GM23338 (cell line): Measurements from ENCODE around the gene PRKG2. TPM values are rescaled to one million over a fixed set of nuclear protein-coding genes. Genes with fewer than 3 reads are reported as not detected.

Experiments used
- ATAC-seq: fragments of 200-7000 bp; cut with Tn5 transposase; 3 replicates; pipeline ENCODE4 v1.9.1; 2020
- DNase-seq: peaks from one replicate; pipeline ENCODE4 v3.0.0-alpha.2; 2015; ENCODE audit warnings: low spot score
- H2AFZ ChIP-seq: fragments of 200-600 bp; sonication (generic); 2 replicates; pipeline ENCODE4 v1.8.0; 2016; ENCODE audit warnings: antibody characterized with exemption, mild to moderate bottlenecking, moderate library complexity
- H3F3A ChIP-seq: fragments of 200-600 bp; sonication (generic); replicated peaks from 2 replicates; pipeline ENCODE4 v1.8.0; 2017; ENCODE audit warnings: antibody characterized with exemption, mixed run types, low read depth
- H3K27ac ChIP-seq: fragments of 200-600 bp; sonication (generic); 2 replicates; pipeline ENCODE4 v1.6.1; 2016; ENCODE audit warnings: low read depth
- H3K27me3 ChIP-seq: fragments of 200-600 bp; sonication (generic); 2 replicates; pipeline ENCODE4 v1.8.0; 2016; ENCODE audit warnings: mild to moderate bottlenecking, mixed run types, moderate library complexity; ENCODE audit not compliant: insufficient read depth
- H3K36me3 ChIP-seq: fragments of 200-600 bp; sonication (generic); 2 replicates; pipeline ENCODE4 v1.8.0; 2016; ENCODE audit warnings: mild to moderate bottlenecking; ENCODE audit not compliant: insufficient read depth
- H3K4me1 ChIP-seq: fragments of 200-600 bp; sonication (generic); 2 replicates; pipeline ENCODE4 v1.8.0; 2016; ENCODE audit warnings: mild to moderate bottlenecking, moderate library complexity; ENCODE audit not compliant: insufficient read depth
- H3K4me2 ChIP-seq: fragments of 200-600 bp; sonication (generic); 2 replicates; pipeline ENCODE4 v1.7.1; 2017; ENCODE audit warnings: mixed run types
- H3K4me3 ChIP-seq: fragments of 200-600 bp; sonication (generic); 2 replicates; pipeline ENCODE4 v1.6.1; 2016; ENCODE audit warnings: mixed run types
- H3K79me2 ChIP-seq: fragments of 200-600 bp; sonication (generic); replicated peaks from 2 replicates; pipeline ENCODE4 v1.8.0; 2017; ENCODE audit warnings: mild to moderate bottlenecking; ENCODE audit not compliant: insufficient read depth
- H3K9me2 ChIP-seq: fragments of 200-600 bp; sonication (generic); 2 replicates; pipeline ENCODE4 v1.8.0; 2017; ENCODE audit not compliant: insufficient read depth
- H4K20me1 ChIP-seq: fragments of 200-600 bp; sonication (generic); replicated peaks from 2 replicates; pipeline ENCODE4 v1.8.0; 2017; ENCODE audit warnings: mild to moderate bottlenecking; ENCODE audit not compliant: insufficient read depth
- H3K27ac Mint-ChIP-seq: 2 replicates; pipeline ENCODE4 v1.8.0; 2020; ENCODE audit warnings: inconsistent platforms, mild to moderate bottlenecking, moderate library complexity, mixed read lengths
- H3K27me3 Mint-ChIP-seq: 3 replicates; pipeline ENCODE4 v1.8.0; 2022; ENCODE audit warnings: low read depth, mild to moderate bottlenecking, moderate library complexity, mixed read lengths, inconsistent platforms; ENCODE audit not compliant: insufficient read depth, poor library complexity
- H3K36me3 Mint-ChIP-seq: 3 replicates; pipeline ENCODE4 v1.8.0; 2021; ENCODE audit warnings: low read depth, mild to moderate bottlenecking, inconsistent platforms, moderate library complexity, mixed read lengths
- H3K4me1 Mint-ChIP-seq: 3 replicates; pipeline ENCODE4 v1.8.0; 2020; ENCODE audit warnings: mild to moderate bottlenecking, inconsistent platforms, mixed read lengths
- H3K4me3 Mint-ChIP-seq: 3 replicates; pipeline ENCODE4 v1.8.0; 2021; ENCODE audit warnings: moderate library complexity, mild to moderate bottlenecking, inconsistent platforms, mixed read lengths
- H3K9me3 Mint-ChIP-seq: 3 replicates; pipeline ENCODE4 v1.8.0; 2020; ENCODE audit warnings: moderate library complexity, mild to moderate bottlenecking, inconsistent platforms, mixed read lengths
- CREB1 ChIP-seq: fragments of 250-450 bp; sonication (Bioruptor Pico); IDR thresholded peaks from 2 replicates; pipeline ENCODE4 v1.5.0; 2020; ENCODE audit warnings: low read depth, mild to moderate bottlenecking, moderate library complexity
- EZH2 ChIP-seq: fragments of 200-600 bp; sonication (generic); IDR thresholded peaks from one replicate; pipeline ENCODE4 v1.8.0; 2017; ENCODE audit warnings: antibody characterized with exemption, mild to moderate bottlenecking, low read depth; ENCODE audit not compliant: unreplicated experiment
- EZH2phosphoT487 ChIP-seq: fragments of 200-600 bp; sonication (generic); IDR thresholded peaks from one replicate; pipeline ENCODE4 v1.8.1; 2018; ENCODE audit warnings: antibody characterized with exemption; ENCODE audit not compliant: unreplicated experiment
- JUNB ChIP-seq: IDR thresholded peaks from one replicate; pipeline ENCODE4 v1.6.1; 2016; ENCODE audit warnings: antibody characterized with exemption; ENCODE audit not compliant: unreplicated experiment
- NANOG ChIP-seq: IDR thresholded peaks from 2 replicates; pipeline ENCODE4 v1.6.1; 2016; ENCODE audit warnings: antibody characterized with exemption, borderline replicate concordance
- POLR2AphosphoS5 ChIP-seq: IDR thresholded peaks from 2 replicates; pipeline ENCODE4 v1.6.1; 2016; ENCODE audit warnings: antibody characterized with exemption, low read depth
- STAT1 ChIP-seq: IDR thresholded peaks from one replicate; pipeline ENCODE4 v1.6.1; 2016; ENCODE audit warnings: antibody characterized with exemption; ENCODE audit not compliant: unreplicated experiment
- ZNF114 ChIP-seq: fragments of 250-450 bp; sonication (Bioruptor Pico); IDR thresholded peaks from 2 replicates; pipeline ENCODE4 v1.5.0; 2020; ENCODE audit warnings: mild to moderate bottlenecking, moderate library complexity
- ZNF331 ChIP-seq: fragments of 250-450 bp; sonication (Bioruptor Pico); IDR thresholded peaks from 2 replicates; pipeline ENCODE4 v1.5.0; 2020; ENCODE audit warnings: low read depth, mild to moderate bottlenecking, moderate library complexity
- polyA plus RNA-seq: library from polyadenylated mRNA; unstranded; fragments of >200 nt; fragmentation: Nextera tagmentation; extraction: Ambion mirVana; gene quantifications from 2 replicates; pipeline ENCODE4 v1.2.1, GENCODE V29; 2016
- total RNA-seq: library from RNA; depleted of rRNA; stranded (reverse); fragments of >200 nt; shearing (Covaris generic); gene quantifications from 2 replicates; pipeline ENCODE4 v1.2.3, GENCODE V29; 2014
- TF ChIP-seq, protein P1 (sequence below): IDR thresholded peaks from 2 replicates; pipeline ENCODE4 v1.6.1; 2016; ENCODE audit warnings: antibody characterized with exemption
- TF ChIP-seq, protein P2 (sequence below), 2 experiments: fragments of 200-600 bp in 1 of 2; sonication (generic) in 1 of 2; conservative IDR thresholded peaks; 2 replicates each; pipeline versions ENCODE4 v1.5.1 to v1.6.1; 2016 to 2017; ENCODE audit warnings: antibody characterized with exemption in 2 of 2, low read depth in 2 of 2, mild to moderate bottlenecking in 2 of 2, moderate library complexity in 1 of 2
- TF ChIP-seq, protein P3 (sequence below): IDR thresholded peaks from one replicate; pipeline ENCODE4 v1.6.1; 2018; ENCODE audit warnings: antibody characterized with exemption; ENCODE audit not compliant: unreplicated experiment
- TF ChIP-seq, protein P4 (sequence below): fragments of 250-450 bp; sonication (Bioruptor Pico); IDR thresholded peaks from 2 replicates; pipeline ENCODE4 v1.5.0; 2020; ENCODE audit warnings: mild to moderate bottlenecking, moderate library complexity

PRKG2 gene
- total and polyA plus RNA-seq, 2 experiments from 2014 or later = 1.9 to 3.6 TPM

DNA sequence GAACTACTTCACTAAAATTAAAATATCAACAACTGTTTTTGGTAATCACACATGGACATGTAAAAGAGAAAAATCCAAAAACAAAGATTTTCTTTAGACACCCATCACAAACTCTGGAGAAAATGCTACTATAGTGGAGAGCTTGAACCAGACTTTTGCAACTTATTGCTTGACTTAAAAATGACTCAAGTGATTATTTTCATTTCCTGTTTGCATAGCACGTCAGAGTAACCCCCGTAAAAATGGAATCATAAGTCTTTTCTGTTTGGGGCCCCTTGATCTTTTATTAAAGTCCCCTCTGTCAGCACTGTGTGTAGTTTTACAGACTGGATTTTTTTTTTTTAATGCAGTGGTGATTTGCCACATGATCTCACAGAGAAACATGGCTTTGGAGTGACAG, 79.5 kb downstream of the PRKG2 start:
- H3K36me3 Mint-ChIP-seq = no peaks in the 10 kb centered on the region
- TF ChIP-seq ZNF331 (CRISPR knock-in tag) = no peak
- no peak for TF ChIP-seq EZH2
- TF ChIP-seq CREB1 (CRISPR knock-in tag) = no peak
- TF ChIP-seq, protein P1, sequence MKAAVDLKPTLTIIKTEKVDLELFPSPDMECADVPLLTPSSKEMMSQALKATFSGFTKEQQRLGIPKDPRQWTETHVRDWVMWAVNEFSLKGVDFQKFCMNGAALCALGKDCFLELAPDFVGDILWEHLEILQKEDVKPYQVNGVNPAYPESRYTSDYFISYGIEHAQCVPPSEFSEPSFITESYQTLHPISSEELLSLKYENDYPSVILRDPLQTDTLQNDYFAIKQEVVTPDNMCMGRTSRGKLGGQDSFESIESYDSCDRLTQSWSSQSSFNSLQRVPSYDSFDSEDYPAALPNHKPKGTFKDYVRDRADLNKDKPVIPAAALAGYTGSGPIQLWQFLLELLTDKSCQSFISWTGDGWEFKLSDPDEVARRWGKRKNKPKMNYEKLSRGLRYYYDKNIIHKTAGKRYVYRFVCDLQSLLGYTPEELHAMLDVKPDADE = no peak
- no peak for TF ChIP-seq NANOG
- no peak for TF ChIP-seq EZH2phosphoT487
- TF ChIP-seq, protein P2, sequence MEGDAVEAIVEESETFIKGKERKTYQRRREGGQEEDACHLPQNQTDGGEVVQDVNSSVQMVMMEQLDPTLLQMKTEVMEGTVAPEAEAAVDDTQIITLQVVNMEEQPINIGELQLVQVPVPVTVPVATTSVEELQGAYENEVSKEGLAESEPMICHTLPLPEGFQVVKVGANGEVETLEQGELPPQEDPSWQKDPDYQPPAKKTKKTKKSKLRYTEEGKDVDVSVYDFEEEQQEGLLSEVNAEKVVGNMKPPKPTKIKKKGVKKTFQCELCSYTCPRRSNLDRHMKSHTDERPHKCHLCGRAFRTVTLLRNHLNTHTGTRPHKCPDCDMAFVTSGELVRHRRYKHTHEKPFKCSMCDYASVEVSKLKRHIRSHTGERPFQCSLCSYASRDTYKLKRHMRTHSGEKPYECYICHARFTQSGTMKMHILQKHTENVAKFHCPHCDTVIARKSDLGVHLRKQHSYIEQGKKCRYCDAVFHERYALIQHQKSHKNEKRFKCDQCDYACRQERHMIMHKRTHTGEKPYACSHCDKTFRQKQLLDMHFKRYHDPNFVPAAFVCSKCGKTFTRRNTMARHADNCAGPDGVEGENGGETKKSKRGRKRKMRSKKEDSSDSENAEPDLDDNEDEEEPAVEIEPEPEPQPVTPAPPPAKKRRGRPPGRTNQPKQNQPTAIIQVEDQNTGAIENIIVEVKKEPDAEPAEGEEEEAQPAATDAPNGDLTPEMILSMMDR (conservative IDR thresholded peaks at IDR 0.05; ENCODE audit: low read depth in 2 of 2) = no peak
- no peak for TF ChIP-seq POLR2AphosphoS5
- no peak for TF ChIP-seq ZNF114 (CRISPR knock-in tag)
- TF ChIP-seq STAT1 = no peak
- TF ChIP-seq, protein P3, sequence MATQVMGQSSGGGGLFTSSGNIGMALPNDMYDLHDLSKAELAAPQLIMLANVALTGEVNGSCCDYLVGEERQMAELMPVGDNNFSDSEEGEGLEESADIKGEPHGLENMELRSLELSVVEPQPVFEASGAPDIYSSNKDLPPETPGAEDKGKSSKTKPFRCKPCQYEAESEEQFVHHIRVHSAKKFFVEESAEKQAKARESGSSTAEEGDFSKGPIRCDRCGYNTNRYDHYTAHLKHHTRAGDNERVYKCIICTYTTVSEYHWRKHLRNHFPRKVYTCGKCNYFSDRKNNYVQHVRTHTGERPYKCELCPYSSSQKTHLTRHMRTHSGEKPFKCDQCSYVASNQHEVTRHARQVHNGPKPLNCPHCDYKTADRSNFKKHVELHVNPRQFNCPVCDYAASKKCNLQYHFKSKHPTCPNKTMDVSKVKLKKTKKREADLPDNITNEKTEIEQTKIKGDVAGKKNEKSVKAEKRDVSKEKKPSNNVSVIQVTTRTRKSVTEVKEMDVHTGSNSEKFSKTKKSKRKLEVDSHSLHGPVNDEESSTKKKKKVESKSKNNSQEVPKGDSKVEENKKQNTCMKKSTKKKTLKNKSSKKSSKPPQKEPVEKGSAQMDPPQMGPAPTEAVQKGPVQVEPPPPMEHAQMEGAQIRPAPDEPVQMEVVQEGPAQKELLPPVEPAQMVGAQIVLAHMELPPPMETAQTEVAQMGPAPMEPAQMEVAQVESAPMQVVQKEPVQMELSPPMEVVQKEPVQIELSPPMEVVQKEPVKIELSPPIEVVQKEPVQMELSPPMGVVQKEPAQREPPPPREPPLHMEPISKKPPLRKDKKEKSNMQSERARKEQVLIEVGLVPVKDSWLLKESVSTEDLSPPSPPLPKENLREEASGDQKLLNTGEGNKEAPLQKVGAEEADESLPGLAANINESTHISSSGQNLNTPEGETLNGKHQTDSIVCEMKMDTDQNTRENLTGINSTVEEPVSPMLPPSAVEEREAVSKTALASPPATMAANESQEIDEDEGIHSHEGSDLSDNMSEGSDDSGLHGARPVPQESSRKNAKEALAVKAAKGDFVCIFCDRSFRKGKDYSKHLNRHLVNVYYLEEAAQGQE = no peak
- TF ChIP-seq, protein P4, sequence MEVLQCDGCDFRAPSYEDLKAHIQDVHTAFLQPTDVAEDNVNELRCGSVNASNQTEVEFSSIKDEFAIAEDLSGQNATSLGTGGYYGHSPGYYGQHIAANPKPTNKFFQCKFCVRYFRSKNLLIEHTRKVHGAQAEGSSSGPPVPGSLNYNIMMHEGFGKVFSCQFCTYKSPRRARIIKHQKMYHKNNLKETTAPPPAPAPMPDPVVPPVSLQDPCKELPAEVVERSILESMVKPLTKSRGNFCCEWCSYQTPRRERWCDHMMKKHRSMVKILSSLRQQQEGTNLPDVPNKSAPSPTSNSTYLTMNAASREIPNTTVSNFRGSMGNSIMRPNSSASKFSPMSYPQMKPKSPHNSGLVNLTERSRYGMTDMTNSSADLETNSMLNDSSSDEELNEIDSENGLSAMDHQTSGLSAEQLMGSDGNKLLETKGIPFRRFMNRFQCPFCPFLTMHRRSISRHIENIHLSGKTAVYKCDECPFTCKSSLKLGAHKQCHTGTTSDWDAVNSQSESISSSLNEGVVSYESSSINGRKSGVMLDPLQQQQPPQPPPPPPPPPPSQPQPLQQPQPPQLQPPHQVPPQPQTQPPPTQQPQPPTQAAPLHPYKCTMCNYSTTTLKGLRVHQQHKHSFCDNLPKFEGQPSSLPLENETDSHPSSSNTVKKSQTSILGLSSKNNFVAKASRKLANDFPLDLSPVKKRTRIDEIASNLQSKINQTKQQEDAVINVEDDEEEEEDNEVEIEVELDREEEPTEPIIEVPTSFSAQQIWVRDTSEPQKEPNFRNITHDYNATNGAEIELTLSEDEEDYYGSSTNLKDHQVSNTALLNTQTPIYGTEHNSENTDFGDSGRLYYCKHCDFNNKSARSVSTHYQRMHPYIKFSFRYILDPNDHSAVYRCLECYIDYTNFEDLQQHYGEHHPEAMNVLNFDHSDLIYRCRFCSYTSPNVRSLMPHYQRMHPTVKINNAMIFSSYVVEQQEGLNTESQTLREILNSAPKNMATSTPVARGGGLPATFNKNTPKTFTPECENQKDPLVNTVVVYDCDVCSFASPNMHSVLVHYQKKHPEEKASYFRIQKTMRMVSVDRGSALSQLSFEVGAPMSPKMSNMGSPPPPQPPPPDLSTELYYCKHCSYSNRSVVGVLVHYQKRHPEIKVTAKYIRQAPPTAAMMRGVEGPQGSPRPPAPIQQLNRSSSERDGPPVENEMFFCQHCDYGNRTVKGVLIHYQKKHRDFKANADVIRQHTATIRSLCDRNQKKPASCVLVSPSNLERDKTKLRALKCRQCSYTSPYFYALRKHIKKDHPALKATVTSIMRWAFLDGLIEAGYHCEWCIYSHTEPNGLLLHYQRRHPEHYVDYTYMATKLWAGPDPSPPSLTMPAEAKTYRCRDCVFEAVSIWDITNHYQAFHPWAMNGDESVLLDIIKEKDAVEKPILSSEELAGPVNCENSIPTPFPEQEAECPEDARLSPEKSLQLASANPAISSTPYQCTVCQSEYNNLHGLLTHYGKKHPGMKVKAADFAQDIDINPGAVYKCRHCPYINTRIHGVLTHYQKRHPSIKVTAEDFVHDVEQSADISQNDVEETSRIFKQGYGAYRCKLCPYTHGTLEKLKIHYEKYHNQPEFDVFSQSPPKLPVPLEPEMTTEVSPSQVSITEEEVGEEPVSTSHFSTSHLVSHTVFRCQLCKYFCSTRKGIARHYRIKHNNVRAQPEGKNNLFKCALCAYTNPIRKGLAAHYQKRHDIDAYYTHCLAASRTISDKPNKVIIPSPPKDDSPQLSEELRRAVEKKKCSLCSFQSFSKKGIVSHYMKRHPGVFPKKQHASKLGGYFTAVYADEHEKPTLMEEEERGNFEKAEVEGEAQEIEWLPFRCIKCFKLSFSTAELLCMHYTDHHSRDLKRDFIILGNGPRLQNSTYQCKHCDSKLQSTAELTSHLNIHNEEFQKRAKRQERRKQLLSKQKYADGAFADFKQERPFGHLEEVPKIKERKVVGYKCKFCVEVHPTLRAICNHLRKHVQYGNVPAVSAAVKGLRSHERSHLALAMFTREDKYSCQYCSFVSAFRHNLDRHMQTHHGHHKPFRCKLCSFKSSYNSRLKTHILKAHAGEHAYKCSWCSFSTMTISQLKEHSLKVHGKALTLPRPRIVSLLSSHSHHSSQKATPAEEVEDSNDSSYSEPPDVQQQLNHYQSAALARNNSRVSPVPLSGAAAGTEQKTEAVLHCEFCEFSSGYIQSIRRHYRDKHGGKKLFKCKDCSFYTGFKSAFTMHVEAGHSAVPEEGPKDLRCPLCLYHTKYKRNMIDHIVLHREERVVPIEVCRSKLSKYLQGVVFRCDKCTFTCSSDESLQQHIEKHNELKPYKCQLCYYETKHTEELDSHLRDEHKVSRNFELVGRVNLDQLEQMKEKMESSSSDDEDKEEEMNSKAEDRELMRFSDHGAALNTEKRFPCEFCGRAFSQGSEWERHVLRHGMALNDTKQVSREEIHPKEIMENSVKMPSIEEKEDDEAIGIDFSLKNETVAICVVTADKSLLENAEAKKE (CRISPR knock-in tag) = no peak
- TF ChIP-seq JUNB = no peak
- peaks cover 3% of the 10 kb centered on the region for H3K27me3 Mint-ChIP-seq
- H3K79me2 ChIP-seq = no peaks in the 10 kb centered on the region
- H3K4me2 ChIP-seq = no peak overlapping the region
- peaks cover 18% of the 10 kb centered on the region for H3K4me1 Mint-ChIP-seq
- no peak overlapping the region for H3K4me3 ChIP-seq
- no peaks in the 10 kb centered on the region for H3K27me3 ChIP-seq
- no peaks in the 10 kb centered on the region for H3K36me3 ChIP-seq
- no peaks in the 10 kb centered on the region for H3K9me2 ChIP-seq
- H3K9me3 Mint-ChIP-seq = no peaks in the 10 kb centered on the region
- peaks cover 20% of the 10 kb centered on the region for H3K4me1 ChIP-seq
- H3K27ac Mint-ChIP-seq = no peak overlapping the region
- H3K27ac ChIP-seq = no peak overlapping the region
- no peak overlapping the region for H2AFZ ChIP-seq
- no peaks in the 10 kb centered on the region for H4K20me1 ChIP-seq
- H3F3A ChIP-seq = no peaks in the 10 kb centered on the region
- no peak overlapping the region for H3K4me3 Mint-ChIP-seq
- no peak for ATAC-seq
- DNase-seq = no peak
